H1 (cell line): ENCODE measurements around the gene SPACA9. TPM values are rescaled to one million over a fixed set of nuclear protein-coding genes. Genes with fewer than 3 reads are reported as not detected.

Experiments used
- CTCF ChIA-PET: fragments of 300-600 bp; sonication (Branson Sonifier 250); formaldehyde crosslinking; loops from one replicate; lab custom pipeline; 2021; ENCODE audit not compliant: partially characterized antibody; lab: Charles Lee
- POLR2A ChIA-PET: fragments of 300-600 bp; sonication (Branson Sonifier 250); formaldehyde crosslinking; loops from one replicate; lab custom pipeline; 2021; ENCODE audit warnings: inconsistent platforms; ENCODE audit not compliant: partially characterized antibody; lab: Charles Lee
- DNase-seq, 2 experiments: peaks; one replicate each; pipeline versions ENCODE4 v3.0.0 to v3.0.0-alpha.2; 2010 to 2022; ENCODE audit warnings: low spot score in 2 of 2, low read depth in 1 of 2, mixed read lengths in 1 of 2
- FAIRE-seq: peaks from 2 replicates; lab custom pipeline; 2011; peaks lifted over from hg19 to GRCh38; lab: Jason Lieb, UNC
- H2AFZ ChIP-seq: 2 replicates; pipeline ENCODE4 v1.8.1; 2012; ENCODE audit warnings: low read length, inconsistent platforms
- H2AK5ac ChIP-seq: 2 replicates; pipeline ENCODE4 v1.6.1; 2013; ENCODE audit warnings: low read depth, low read length
- H2BK120ac ChIP-seq: replicated peaks from 2 replicates; pipeline ENCODE3; 2013; ENCODE audit warnings: low read depth, low read length, inconsistent platforms
- H2BK12ac ChIP-seq: 2 replicates; pipeline ENCODE4 v1.6.1; 2013; ENCODE audit warnings: low read depth, low read length
- H2BK15ac ChIP-seq: 2 replicates; pipeline ENCODE4 v1.6.1; 2013; ENCODE audit warnings: low read length
- H2BK20ac ChIP-seq: 2 replicates; pipeline ENCODE4 v1.6.1; 2013; ENCODE audit warnings: low read length
- H2BK5ac ChIP-seq: 2 replicates; pipeline ENCODE4 v1.6.1; 2013; ENCODE audit warnings: low read depth, low read length
- H3K14ac ChIP-seq: 2 replicates; pipeline ENCODE4 v1.6.1; 2013; ENCODE audit warnings: inconsistent platforms; ENCODE audit not compliant: insufficient read length
- H3K18ac ChIP-seq: 2 replicates; pipeline ENCODE4 v1.6.1; 2013; ENCODE audit warnings: low read length; ENCODE audit errors: extremely low read depth
- H3K23ac ChIP-seq: 2 replicates; pipeline ENCODE4 v1.6.1; 2013; ENCODE audit warnings: inconsistent platforms; ENCODE audit not compliant: insufficient read length
- H3K23me2 ChIP-seq: 2 replicates; pipeline ENCODE4 v1.6.1; 2013; ENCODE audit warnings: low read depth, low read length
- H3K27ac ChIP-seq: 2 replicates; pipeline ENCODE4 v1.6.1; 2011; ENCODE audit warnings: low read depth, low read length, inconsistent platforms
- H3K27me3 ChIP-seq, 4 experiments: replicated peaks in 1 of 4; 1 replicate in 1 of 4; 2 replicates in 3 of 4; pipeline versions ENCODE4 v1.6.1 to v1.8.1; 2011 to 2013; ENCODE audit warnings: low read length in 3 of 4, mild to moderate bottlenecking in 3 of 4, inconsistent platforms in 2 of 4, mixed read lengths in 2 of 4, moderate library complexity in 1 of 4; ENCODE audit not compliant: control insufficient read depth in 3 of 4, insufficient read depth in 3 of 4; ENCODE audit errors: extremely low read depth in 1 of 4
- H3K36me3 ChIP-seq, 4 experiments: 2 replicates each; pipeline versions ENCODE4 v1.6.1 to v1.8.1; 2011 to 2013; ENCODE audit warnings: mild to moderate bottlenecking in 4 of 4, low read length in 3 of 4, moderate library complexity in 2 of 4, control low read depth in 1 of 4, inconsistent platforms in 1 of 4; ENCODE audit not compliant: insufficient read depth in 4 of 4, control insufficient read depth in 2 of 4
- H3K4ac ChIP-seq: replicated peaks from 2 replicates; pipeline ENCODE3; 2013; ENCODE audit warnings: low read length, low read depth, mixed read lengths, inconsistent platforms; ENCODE audit not compliant: insufficient read length
- H3K4me1 ChIP-seq, 4 experiments: replicated peaks in 1 of 4; 1 replicate in 1 of 4; 2 replicates in 3 of 4; pipeline versions ENCODE4 v1.6.1 to v1.8.1; 2011 to 2013; ENCODE audit warnings: low read length in 3 of 4, inconsistent platforms in 2 of 4, mixed read lengths in 1 of 4; ENCODE audit not compliant: insufficient read depth in 4 of 4, control insufficient read depth in 3 of 4
- H3K4me2 ChIP-seq, 2 experiments: 2 replicates each; pipeline versions ENCODE4 v1.6.1 to v1.8.1; 2011 to 2013; ENCODE audit warnings: low read depth in 2 of 2, low read length in 2 of 2, control low read depth in 1 of 2, inconsistent platforms in 1 of 2, mild to moderate bottlenecking in 1 of 2; ENCODE audit not compliant: insufficient read depth in 1 of 2
- H3K4me3 ChIP-seq, 4 experiments: fragments of 200-600, 300-600 bp in 1 of 4; sonication (generic), shearing (Covaris generic), sonication (Bioruptor Twin) in 1 of 4; 2 replicates each; pipeline versions ENCODE4 v1.5.1 to v1.8.1; 2011 to 2016; ENCODE audit warnings: low read length in 4 of 4, low read depth in 3 of 4, control low read depth in 2 of 4, inconsistent platforms in 2 of 4, mild to moderate bottlenecking in 2 of 4, mixed read lengths in 1 of 4, moderate library complexity in 1 of 4; ENCODE audit not compliant: insufficient read depth in 2 of 4; ENCODE audit errors: extremely low read depth in 1 of 4
- H3K56ac ChIP-seq: replicated peaks from 2 replicates; pipeline ENCODE3; 2013; ENCODE audit warnings: low read depth, mild to moderate bottlenecking, mixed read lengths, low read length, inconsistent platforms; ENCODE audit not compliant: insufficient read length
- H3K79me1 ChIP-seq: 2 replicates; pipeline ENCODE4 v1.6.1; 2013; ENCODE audit warnings: low read depth, low read length, control low read depth
- H3K79me2 ChIP-seq, 2 experiments: 2 replicates each; pipeline versions ENCODE4 v1.6.1 to v1.8.1; 2012 to 2013; ENCODE audit warnings: low read length in 2 of 2, mild to moderate bottlenecking in 2 of 2, inconsistent platforms in 1 of 2; ENCODE audit not compliant: insufficient read depth in 2 of 2, control insufficient read depth in 1 of 2
- H3K9ac ChIP-seq, 4 experiments: replicated peaks in 1 of 4; 1 replicate in 1 of 4; 2 replicates in 3 of 4; pipeline versions ENCODE4 v1.6.1 to v1.8.1; 2011 to 2013; ENCODE audit warnings: low read depth in 3 of 4, low read length in 3 of 4, control low read depth in 2 of 4, mild to moderate bottlenecking in 2 of 4, moderate library complexity in 2 of 4, inconsistent platforms in 1 of 4; ENCODE audit errors: extremely low read depth in 1 of 4
- H3K9me3 ChIP-seq, 2 experiments: 2 replicates each; pipeline versions ENCODE4 v1.6.1 to v1.8.1; 2012 to 2013; ENCODE audit warnings: mild to moderate bottlenecking in 2 of 2, moderate library complexity in 2 of 2, control low read depth in 1 of 2, inconsistent platforms in 1 of 2, low read depth in 1 of 2, low read length in 1 of 2, mixed read lengths in 1 of 2; ENCODE audit not compliant: insufficient read depth in 2 of 2
- H4K20me1 ChIP-seq, 2 experiments: replicated peaks in 1 of 2; 2 replicates each; pipeline versions ENCODE3 to v1.8.1; 2011 to 2013; ENCODE audit warnings: inconsistent platforms in 2 of 2, low read length in 2 of 2, mild to moderate bottlenecking in 1 of 2; ENCODE audit not compliant: insufficient read depth in 2 of 2, control insufficient read depth in 1 of 2
- H4K5ac ChIP-seq: 2 replicates; pipeline ENCODE4 v1.6.1; 2013; ENCODE audit warnings: low read length, low read depth, mixed read lengths, inconsistent platforms; ENCODE audit not compliant: insufficient read length
- H4K8ac ChIP-seq: 2 replicates; pipeline ENCODE4 v1.8.0; 2013; ENCODE audit warnings: mild to moderate bottlenecking, moderate library complexity, low read length, inconsistent platforms; ENCODE audit not compliant: insufficient read depth; ENCODE audit errors: extremely low read depth
- H4K91ac ChIP-seq: replicated peaks from 2 replicates; pipeline ENCODE3; 2013; ENCODE audit warnings: low read length, mixed read lengths, inconsistent platforms; ENCODE audit not compliant: insufficient read length
- CBX5 ChIP-seq: fragments of 300-800, 300-1000 bp; sonication (generic); IDR thresholded peaks from 2 replicates; pipeline ENCODE4 v1.7.1; 2016; ENCODE audit warnings: antibody characterized with exemption, low read length, low read depth
- CHD1 ChIP-seq: IDR thresholded peaks from 2 replicates; pipeline ENCODE4 v1.6.1; 2012; ENCODE audit warnings: low read depth, low read length, improper control_type of control experiment
- CREB1 ChIP-seq: IDR thresholded peaks from 2 replicates; pipeline ENCODE4 v1.6.1; 2012; ENCODE audit warnings: inconsistent platforms
- CTBP2 ChIP-seq: IDR thresholded peaks from 2 replicates; pipeline ENCODE4 v1.7.0; 2011; ENCODE audit warnings: borderline replicate concordance, mild to moderate bottlenecking, moderate library complexity, mixed read lengths, low read length; ENCODE audit not compliant: insufficient read depth, insufficient read length
- GTF2F1 ChIP-seq: IDR thresholded peaks from 2 replicates; pipeline ENCODE4 v1.6.1; 2012; ENCODE audit warnings: low read depth, low read length, improper control_type of control experiment, borderline replicate concordance
- JUND ChIP-seq: IDR thresholded peaks from 2 replicates; pipeline ENCODE4 v1.6.1; 2011; ENCODE audit warnings: mild to moderate bottlenecking, improper control_type of control experiment, low read length
- KDM5A ChIP-seq: fragments of 200-600 bp; IDR thresholded peaks from 2 replicates; pipeline ENCODE4 v1.7.1; 2012; ENCODE audit warnings: mild to moderate bottlenecking, low read length, inconsistent platforms, mixed read lengths
- POU5F1 ChIP-seq: IDR thresholded peaks from 2 replicates; pipeline ENCODE4 v1.6.1; 2011; ENCODE audit warnings: low read depth, mild to moderate bottlenecking, low read length, moderate library complexity
- SIX5 ChIP-seq: IDR thresholded peaks from 2 replicates; pipeline ENCODE4 v1.6.1; 2011; ENCODE audit warnings: mild to moderate bottlenecking, low read depth, low read length
- SP1 ChIP-seq: IDR thresholded peaks from 2 replicates; pipeline ENCODE4 v1.6.1; 2011; ENCODE audit warnings: low read depth, low read length
- SUZ12 ChIP-seq: fragments of 200-600 bp; sonication (generic); IDR thresholded peaks from 2 replicates; pipeline ENCODE4 v1.6.1; 2012; ENCODE audit warnings: mild to moderate bottlenecking, inconsistent platforms, low read length, moderate library complexity, mixed read lengths
- TAF7 ChIP-seq: optimal IDR thresholded peaks from 2 replicates; pipeline ENCODE3; 2011; ENCODE audit warnings: low read depth, mild to moderate bottlenecking, inconsistent platforms, low read length, moderate library complexity, borderline replicate concordance
- TEAD4 ChIP-seq: IDR thresholded peaks from 2 replicates; pipeline ENCODE4 v1.6.1; 2012; ENCODE audit warnings: low read depth, low read length, inconsistent platforms, mixed read lengths
- WGBS, 2 experiments: shearing (Covaris generic) in 1 of 2; methylation state at CpG; one replicate each; pipeline versions ENCODE4 v1.1.6 to v1.1.7; 2013 to 2015; ENCODE audit warnings: low lambda C conversion rate in 2 of 2, mixed read lengths in 2 of 2, inconsistent platforms in 1 of 2, low coverage in 1 of 2, missing lambda C conversion rate in 1 of 2; ENCODE audit not compliant: insufficient replicate concordance in 2 of 2, insufficient coverage in 1 of 2, insufficient read length in 1 of 2; ENCODE audit errors: extremely low coverage in 1 of 2, missing lambda C conversion rate in 1 of 2; 5-methylcytosine and 5-hydroxymethylcytosine counted together
- polyA plus RNA-seq, 7 experiments: library from polyadenylated mRNA; depleted of rRNA in 3 of 7; stranded (reverse) in 5 of 7; unstranded in 2 of 7; fragments of >200 nt in 5 of 7; fragments of 200-250 nt in 2 of 7; gene quantifications; 1 replicate in 5 of 7; 2 replicates in 1 of 7; 4 replicates in 1 of 7; pipeline versions ENCODE4 v1.2.1 to v1.2.3, GENCODE V29; 2011 to 2013; ENCODE audit warnings: missing spikeins in 2 of 7, mixed read lengths in 2 of 7
- total RNA-seq: library from RNA; stranded (reverse); fragmentation: NEBNext Ultra II Directional; extraction: Animal tissue kit (Norgen Biotek cat#: 25700); gene quantifications from 2 replicates; pipeline ENCODE4 v1.2.1, GENCODE V29; 2021

SPACA9 gene
- total and polyA plus RNA-seq, 2 of the 8 experiments (the other 6 are each of a cell fraction or from before 2014, with no cell fraction given) = 0.63 to 1.3 TPM

GRCh38 chr9:132914924-132915323 is 36.2 kb downstream of the SPACA9 start:
- CTCF ChIA-PET = interaction anchor here (0.6 to 9.0 kb wide), 5 partner anchors 8 to 181 kb away, joined by 3 to 80 read pairs (median 3); no protein-coding TSS in a partner anchor
- H4K91ac ChIP-seq = no peak overlapping the region
- 96% methylated on average over 6 of the region's 6 CpGs; no CpG with 5 or more reads in 1 of the 2 experiments for WGBS, 2 experiments
- TF ChIP-seq SIX5 = no peak
- TF ChIP-seq CBX5 = no peak
- TF ChIP-seq KDM5A = no peak
- no peak for TF ChIP-seq CTBP2
- TF ChIP-seq TEAD4 = no peak
- no peak for TF ChIP-seq CREB1
- TF ChIP-seq TAF7 = no peak
- TF ChIP-seq SUZ12 = no peak
- no peak for TF ChIP-seq POU5F1
- TF ChIP-seq CHD1 = no peak
- TF ChIP-seq JUND = no peak
- no peak for TF ChIP-seq GTF2F1
- TF ChIP-seq SP1 = no peak

More at GRCh38 chr9:132914924-132915323, 36.2 kb downstream of the SPACA9 start:
- Histone ChIP-seq H3K79me2 (no peaks in the 10 kb centered on the region), H3K56ac (no peak overlapping the region), H2BK5ac (no peak overlapping the region), H3K27me3 (no peaks in the 10 kb centered on the region), H3K4ac (no peak overlapping the region), H2AK5ac (no peak overlapping the region), H3K4me1 (no peaks in the 10 kb centered on the region), H2BK120ac (no peak overlapping the region), H3K4me2 (no peak overlapping the region), H3K79me1 (no peaks in the 10 kb centered on the region), H3K14ac (no peak overlapping the region), H4K5ac (no peak overlapping the region), H4K20me1 (no peaks in the 10 kb centered on the region), H3K18ac (no peak overlapping the region), H2BK20ac (no peak overlapping the region), H3K23ac (no peak overlapping the region), H2BK12ac (no peak overlapping the region), H3K23me2 (no peaks in the 10 kb centered on the region; the same call in 1 of the 2 replicates), H4K8ac (no peak overlapping the region), H3K27ac (no peak overlapping the region), H3K9me3 (no peaks in the 10 kb centered on the region), H2AFZ (no peak overlapping the region), H3K9ac (no peak overlapping the region), H3K4me3 (no peak overlapping the region), H2BK15ac (no peak overlapping the region), H3K36me3 (peaks cover 7 to 34% (median 23%) of the 10 kb centered on the region in 4 experiments; a peak in 7 of 8 replicates)
- POLR2A ChIA-PET = interaction anchor here (1.3 kb wide), 1 partner anchor 12 kb away, joined by 4 read pairs; no protein-coding TSS in a partner anchor
- no peak for DNase-seq
- no peak for FAIRE-seq
